ENCODE results near the gene ENGASE.

GRCh38 chr17:79038545-79039135 lies 36.0 kb upstream of the ENGASE start:
- TF ChIP-seq CTCF (IDR thresholded peaks at IDR 0.05) (no peak), POLR2A (IDR thresholded peaks at IDR 0.05) (no peak)

Measured in testis (tissue), 2 donors.